ENCODE measurements around the gene AKIP1. TPM values are rescaled to one million over a fixed set of nuclear protein-coding genes. Genes with fewer than 3 reads are reported as not detected.
"Not testable (repeated sequence)": the region's sequence is repeated elsewhere in the genome, so short reads cannot be mapped to it uniquely, and the experiment has no call there.

The AKIP1 gene, protein sequence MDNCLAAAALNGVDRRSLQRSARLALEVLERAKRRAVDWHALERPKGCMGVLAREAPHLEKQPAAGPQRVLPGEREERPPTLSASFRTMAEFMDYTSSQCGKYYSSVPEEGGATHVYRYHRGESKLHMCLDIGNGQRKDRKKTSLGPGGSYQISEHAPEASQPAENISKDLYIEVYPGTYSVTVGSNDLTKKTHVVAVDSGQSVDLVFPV
- polyA plus RNA-seq (ENCODE audit: insufficient read length in 10 of 10): 10 to 100 TPM; 18.0 to 25.5 (median 21.9) TPM
- long read RNA-seq, donor 1, transcript AKIP1-204 (4 exons, 1,084 nt): major isoform, 5 of 12 reads
- long read RNA-seq, donor 1, partial matches to known transcripts: 0 of 12 reads
- long read RNA-seq, donor 1, other reads (novel, unspliced or antisense): 0 of 12 reads
- long read RNA-seq, donor 2, transcript AKIP1-204 (4 exons, 1,084 nt): major isoform, 5 of 8 reads
- long read RNA-seq, donor 2, partial matches to known transcripts: 0 of 8 reads
- long read RNA-seq, donor 2, other reads (novel, unspliced or antisense): 0 of 8 reads
- long read RNA-seq, donor 3: 0 reads
- long read RNA-seq, donor 4, partial matches to known transcripts: 0 of 7 reads
- long read RNA-seq, donor 4, other reads (novel, unspliced or antisense): 0 of 7 reads
- long read RNA-seq, donor 5, transcript AKIP1-204 (4 exons, 1,084 nt): major isoform, 5 of 13 reads
- long read RNA-seq, donor 5, partial matches to known transcripts: 0 of 13 reads
- long read RNA-seq, donor 5, other reads (novel, unspliced or antisense): 0 of 13 reads
- long read RNA-seq, donor 6, transcript AKIP1-210 (5 exons, 1,022 nt): major isoform, 5 of 9 reads
- long read RNA-seq, donor 6, partial matches to known transcripts: 0 of 9 reads
- long read RNA-seq, donor 6, other reads (novel, unspliced or antisense): 0 of 9 reads
- long read RNA-seq, donor 7, transcript AKIP1-204 (4 exons, 1,084 nt): major isoform, 6 of 10 reads
- long read RNA-seq, donor 7, partial matches to known transcripts: 0 of 10 reads
- long read RNA-seq, donor 7, other reads (novel, unspliced or antisense): 0 of 10 reads
- long read RNA-seq, donor 8, partial matches to known transcripts: 0 of 6 reads
- long read RNA-seq, donor 8, other reads (novel, unspliced or antisense): 0 of 6 reads
- long read RNA-seq, donor 9, partial matches to known transcripts: 0 of 2 reads
- long read RNA-seq, donor 9, other reads (novel, unspliced or antisense): 0 of 2 reads

DNA sequence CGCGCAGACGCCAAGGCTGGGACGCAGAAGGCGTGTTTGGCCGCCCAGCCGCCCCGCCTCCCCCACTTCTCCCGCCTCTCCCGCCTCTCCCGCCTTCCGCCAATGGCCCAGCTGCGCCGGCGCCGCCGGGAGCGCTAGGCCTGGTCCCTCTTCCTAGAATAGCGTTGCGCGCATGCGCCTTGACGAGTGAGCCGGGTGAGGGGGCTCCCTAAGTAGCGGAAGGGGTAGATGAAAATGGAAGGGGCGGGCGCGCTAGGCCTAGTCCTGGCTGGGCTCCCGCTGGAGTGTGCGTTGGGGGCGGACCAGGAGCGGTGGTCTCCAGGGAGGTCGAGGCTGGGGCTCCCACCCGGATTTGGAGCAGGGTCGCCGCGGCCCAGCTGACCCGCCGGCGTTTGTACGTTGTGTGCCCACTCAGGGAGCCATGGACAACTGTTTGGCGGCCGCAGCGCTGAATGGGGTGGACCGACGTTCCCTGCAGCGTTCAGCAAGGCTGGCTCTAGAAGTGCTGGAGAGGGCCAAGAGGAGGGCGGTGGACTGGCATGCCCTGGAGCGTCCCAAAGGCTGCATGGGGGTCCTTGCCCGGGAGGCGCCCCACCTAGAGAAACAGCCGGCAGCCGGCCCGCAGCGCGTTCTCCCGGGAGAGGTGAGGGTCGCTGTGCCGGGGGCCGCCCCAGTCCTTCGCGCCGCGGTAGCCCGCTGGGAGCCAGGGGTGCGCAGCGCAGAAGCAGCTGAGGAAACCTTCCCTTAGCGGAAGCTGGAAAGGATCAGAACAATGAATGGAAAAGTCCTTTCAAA, at the start of gene AKIP1:
Gene AKIP1, plus strand, starts transcription at position 161 of the 795 bp plus-strand sequence. Its CDS starts 261 bp downstream, at position 422.
- DNase-seq: peak; percentile 97 to 99 (median 99)

DNA sequence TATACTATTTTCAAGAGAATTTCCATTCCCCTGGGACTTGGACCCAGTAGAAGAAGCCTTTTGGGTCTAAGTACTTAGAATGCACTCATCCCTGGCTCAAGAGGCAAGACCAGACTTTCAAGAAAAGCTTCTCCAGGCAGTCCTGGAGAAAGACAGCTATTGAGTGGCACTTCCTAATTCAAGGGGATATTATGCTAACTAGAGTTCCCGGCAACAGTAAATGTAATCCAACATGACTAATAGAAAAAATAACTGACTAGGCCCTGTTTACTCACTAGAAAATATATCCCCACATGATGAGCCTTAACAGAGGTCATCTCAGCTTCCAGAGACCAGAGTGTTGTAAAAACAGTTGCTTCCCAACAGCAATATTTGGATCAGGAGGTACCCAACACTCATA, 47.2 kb upstream of the AKIP1 start:
- no peak for DNase-seq

DNA sequence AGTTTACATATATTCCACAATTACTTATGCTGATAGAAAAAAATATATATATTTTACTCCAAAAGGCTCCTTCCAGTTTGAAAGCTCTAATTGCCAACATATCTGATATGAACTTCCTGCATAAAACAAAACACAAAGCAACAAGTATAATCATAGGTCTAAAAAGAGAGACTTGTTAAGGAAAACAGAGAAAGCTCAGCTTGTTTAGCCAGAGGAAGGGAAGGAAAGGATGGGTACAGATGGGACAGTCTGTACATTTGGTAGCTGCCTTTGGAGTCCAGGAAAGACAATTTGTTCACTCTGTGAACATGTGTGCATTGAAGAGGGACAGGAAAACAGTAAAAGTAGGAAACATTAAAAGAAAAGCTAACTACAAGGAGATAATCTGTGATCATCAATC, 45.7 kb upstream of the AKIP1 start:
- no peak for DNase-seq

DNA sequence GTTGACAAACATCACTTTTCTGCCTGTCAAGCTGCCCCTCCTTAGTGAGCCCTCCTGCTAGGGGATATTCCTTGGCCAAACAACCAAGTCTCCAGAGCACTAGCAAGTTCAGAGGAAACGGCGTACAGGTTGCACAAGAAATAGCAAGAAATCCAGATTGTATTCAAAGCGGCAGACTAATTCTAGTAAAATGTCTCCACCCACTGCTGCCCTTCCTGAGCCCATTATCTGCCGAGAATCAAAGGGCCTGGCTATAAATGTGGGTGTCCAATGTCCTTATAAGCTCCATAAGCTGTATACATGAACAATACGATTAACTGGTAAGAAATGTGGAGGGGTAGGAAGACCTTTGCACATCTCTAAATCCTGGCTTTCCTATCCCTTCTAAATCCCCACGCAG, 44.0 kb upstream of the AKIP1 start:
- no peak for DNase-seq

DNA sequence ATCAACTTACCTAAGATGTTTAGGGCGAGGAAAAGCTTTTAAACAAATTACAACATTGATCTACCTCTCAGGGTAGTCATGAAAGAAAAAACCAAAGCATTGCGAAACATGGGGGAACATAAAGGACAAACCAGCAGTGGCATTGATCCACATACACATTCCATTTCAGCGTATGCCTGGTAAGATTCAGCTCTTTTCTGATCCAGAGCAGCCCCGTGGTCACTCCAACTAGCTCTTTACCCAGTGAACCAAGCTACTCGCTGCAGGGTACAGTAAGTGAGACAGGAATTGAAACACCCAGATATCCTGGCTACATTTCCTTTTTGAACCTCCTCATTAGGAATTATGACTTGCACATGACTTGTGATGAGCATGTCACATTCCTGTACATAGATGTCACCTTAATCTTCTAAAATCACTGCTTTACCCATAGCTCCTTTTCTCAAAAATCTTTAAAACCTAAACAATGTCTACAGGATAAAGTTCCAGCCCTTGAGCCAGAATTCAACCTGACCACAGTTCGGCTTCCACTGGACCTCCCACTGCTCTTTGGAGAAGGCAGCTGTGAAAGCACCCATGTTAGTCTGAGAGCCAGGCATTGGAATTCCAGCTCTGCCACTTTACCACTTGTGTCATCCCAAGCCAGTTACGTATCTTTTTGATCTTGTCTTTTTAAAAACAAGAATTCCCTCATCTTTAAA, 42.9 kb upstream of the AKIP1 start:
- peak in 1 of 3 donors; percentile 17 for DNase-seq

DNA sequence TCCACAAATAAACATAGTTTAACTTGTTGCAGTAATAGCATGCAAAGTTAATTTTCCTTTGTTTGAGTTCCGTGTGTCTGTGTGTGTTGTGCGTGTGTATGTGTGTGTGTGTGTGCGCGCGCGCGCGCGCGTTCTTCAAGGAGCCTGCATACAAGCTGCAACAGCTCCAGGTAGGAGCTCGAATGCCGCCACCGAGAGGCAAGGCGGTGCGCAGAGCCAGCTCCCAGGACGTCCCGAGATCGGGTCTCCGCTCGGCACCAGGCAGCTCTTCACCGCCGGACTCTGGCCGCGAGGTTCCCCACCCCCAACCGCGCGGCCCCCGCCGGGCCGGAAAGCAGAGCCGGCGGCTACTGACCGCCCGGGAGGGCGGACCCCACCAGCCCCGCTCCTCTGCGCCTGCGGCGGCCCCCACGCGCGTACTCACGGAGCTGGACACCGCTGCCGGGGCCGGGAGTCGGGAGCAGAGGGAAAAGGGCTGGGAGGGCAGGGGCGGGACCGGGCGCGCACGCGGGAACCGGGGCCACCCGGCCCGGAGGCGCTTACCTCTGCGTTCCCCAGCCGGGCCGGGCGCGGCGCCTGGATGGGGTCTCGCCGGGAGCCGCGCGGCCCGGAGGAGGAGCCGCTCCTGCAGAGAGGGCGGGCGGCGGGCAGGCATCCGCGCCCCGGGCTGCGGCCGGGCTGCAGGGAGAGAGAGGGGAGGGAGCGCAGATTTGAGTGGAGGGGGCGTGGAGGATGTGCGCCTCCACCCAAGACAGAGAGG, 40.4 kb upstream of the AKIP1 start:
- peak; percentile 73 to 95 (median 88) for DNase-seq

DNA sequence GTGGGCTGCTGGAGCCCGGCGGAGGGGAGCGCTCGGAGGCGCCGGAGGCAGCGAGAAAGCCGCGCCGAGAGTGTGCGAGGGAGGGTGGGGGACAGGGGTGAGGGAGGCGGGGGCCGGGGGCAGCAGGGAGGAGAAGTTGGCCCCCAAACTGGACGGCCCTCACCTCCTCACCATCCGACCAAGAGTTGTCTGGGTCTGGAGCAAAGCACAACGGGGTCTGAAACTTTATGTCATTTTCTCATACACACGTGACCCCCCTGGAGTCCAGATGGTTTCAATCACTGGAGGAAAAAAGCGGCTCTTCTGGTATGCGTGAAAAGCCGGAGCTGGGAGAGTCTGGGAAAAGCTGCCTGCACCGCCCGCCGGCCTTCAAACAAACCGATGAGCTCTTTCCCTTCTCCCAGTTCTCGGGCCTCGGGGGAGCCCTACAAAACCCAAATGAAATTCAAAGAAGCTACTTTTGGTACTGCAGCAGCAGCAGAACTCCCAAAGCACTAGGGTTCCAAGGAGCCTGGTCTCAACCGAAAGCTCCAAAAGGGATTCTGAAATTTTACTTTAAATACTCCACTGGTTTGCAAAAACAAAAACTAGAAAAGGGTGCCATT, 39.7 kb upstream of the AKIP1 start:
- peak; percentile 93 to 96 (median 95) for DNase-seq

DNA sequence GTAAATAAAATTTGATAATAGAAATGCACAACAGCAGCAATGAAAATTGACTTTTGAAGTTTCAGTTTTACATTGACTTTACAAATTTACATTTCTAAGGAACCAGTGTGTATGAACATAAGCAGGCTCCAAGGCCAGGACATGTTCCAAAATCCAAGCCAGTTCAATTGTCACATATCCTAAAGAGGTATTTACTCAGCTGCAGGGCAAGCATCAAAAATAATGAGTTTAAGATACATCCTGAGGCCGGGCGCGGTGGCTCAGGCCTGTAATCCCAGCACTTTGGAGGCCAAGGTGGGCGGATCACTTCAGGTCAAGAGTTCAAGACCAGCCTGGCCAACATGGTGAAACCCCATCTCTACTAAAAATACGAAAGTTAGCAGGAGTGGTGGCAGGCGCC, 39.0 kb upstream of the AKIP1 start:
- DNase-seq: peak; percentile 11 to 66 (median 39)

DNA sequence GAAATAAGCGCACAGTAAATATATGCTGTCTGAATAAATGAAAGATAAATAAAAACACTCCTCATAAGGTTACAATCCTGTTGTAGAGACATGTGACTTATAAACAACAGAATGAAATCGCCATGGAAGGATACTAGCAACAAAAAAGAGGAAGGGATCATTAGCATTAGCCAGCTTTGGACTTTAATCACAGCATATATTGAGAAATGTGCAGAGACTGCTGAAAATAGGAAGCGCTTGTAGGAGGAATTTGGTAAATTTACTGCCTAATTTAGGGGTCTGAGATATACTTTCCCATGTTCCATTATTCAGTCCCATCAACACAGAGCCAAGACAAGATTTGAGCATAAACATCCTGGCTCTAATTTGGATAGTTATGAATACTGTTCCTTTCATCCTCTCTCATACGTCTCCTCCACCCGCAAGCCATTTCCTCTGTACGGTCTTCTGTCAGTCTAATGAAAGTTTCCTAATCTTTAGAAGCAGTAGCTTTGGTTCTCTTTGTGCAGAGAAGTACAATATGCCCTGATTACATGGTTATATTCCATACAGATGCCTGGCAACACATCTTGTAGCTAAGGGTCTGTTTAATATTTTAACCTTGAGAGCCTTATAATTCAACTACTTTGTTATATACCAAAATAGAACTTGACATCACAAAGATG, 37.1 kb upstream of the AKIP1 start:
- DNase-seq: no peak

DNA sequence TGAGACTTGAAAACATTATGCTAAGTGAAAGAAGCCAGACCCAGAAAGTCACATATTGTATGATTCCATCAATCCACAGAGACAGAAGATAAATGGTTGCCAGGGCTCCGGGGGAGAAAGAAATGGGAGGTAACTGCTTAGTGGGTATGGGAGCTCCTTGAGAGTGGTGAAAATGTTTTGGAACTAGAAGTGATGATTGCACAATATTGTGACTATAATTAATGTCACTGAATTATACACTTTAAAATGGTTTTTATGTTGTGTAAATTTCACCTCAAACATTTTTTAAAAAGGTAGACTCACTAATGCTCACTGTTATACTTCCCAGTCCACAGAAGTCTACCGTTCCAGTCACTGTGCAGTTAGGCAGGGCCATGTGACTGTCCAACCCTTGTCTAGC, 32.2 kb upstream of the AKIP1 start:
- DNase-seq: no peak

DNA sequence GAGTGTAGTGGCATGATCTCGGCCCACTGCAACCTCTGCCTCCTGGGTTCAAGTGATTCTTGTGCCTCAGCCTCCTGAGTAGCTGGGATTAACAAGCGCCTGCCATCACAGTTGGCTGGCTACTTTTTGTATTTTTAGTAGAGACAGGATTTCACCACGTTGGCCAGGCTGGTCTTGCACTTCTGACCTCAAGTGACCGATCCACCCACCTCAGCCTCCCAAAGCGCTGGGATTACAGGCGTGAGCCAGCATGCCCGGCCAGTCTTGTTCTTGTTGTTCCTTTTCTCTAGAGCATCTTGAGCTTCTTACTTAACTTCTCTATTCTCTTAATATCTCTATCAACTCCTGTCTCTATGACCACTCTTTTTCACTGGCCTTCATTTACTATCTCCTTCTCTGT, 29.4 kb upstream of the AKIP1 start:
- not testable (repeated sequence) for DNase-seq

DNA sequence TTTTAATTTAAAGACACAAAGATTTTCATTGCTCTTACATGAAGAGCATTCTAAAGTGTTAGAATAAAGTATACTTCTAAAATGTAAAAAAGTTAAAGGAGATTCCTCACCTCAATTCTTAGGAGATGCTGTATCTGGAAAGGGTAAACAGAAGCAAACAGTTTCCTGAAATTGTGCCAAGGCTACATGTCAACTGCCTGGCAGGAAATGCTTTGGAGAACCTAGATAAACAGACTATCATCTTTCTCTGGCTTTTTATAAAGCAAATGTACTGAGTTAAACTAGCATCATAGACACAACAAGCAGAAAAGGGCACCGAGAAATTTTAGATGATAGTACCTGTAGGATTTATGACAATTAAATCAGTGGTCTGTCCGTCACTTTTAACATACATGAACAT, 24.7 kb upstream of the AKIP1 start:
- DNase-seq: no peak

DNA sequence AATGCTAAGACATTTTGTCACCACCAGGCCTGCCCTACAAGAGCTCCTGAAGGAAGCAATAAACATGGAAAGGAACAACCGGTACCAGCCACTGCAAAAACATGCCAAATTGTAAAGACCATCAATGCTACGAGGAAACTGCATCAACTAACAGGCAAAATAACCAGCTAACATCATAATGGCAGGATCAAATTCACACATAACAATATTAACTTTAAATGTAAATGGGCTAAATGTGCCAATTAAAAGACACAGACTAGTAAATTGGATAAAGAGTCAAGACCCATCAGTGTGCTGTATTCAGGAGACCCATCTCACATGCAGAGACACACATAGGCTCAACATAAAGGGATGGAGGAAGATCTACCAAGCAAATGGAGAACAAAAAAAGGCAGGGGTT, 19.8 kb upstream of the AKIP1 start:
- DNase-seq: not testable (repeated sequence)

DNA sequence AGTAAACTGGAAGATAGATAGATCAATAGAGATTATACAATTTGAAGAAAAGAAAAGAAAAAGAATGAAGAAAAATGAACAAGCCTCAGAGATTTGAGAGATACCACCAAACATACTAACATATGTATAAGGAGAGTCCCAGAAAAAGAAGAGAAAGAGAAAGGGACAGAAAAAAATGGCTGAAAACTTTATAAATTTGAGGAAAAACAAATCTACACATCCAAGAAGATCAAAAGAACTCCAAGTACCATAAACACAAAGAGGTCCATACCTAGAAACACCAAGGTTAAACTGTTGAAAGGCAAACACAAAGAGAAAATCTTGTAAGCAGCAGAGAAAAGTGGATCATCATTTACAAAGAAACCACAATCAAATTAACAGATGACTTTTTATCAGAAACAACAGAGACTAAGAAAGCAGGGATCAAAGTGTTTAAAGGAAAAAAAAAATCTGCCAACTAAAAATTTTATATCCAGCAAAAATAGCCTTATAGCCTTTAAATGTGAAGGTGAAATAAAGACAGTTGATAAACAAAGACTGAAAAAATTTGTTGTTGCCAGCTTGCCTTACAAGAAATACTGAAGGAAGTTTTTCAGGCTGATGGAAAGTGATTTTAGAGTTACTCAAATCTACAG, 11.8 kb upstream of the AKIP1 start:
- DNase-seq: no peak

DNA sequence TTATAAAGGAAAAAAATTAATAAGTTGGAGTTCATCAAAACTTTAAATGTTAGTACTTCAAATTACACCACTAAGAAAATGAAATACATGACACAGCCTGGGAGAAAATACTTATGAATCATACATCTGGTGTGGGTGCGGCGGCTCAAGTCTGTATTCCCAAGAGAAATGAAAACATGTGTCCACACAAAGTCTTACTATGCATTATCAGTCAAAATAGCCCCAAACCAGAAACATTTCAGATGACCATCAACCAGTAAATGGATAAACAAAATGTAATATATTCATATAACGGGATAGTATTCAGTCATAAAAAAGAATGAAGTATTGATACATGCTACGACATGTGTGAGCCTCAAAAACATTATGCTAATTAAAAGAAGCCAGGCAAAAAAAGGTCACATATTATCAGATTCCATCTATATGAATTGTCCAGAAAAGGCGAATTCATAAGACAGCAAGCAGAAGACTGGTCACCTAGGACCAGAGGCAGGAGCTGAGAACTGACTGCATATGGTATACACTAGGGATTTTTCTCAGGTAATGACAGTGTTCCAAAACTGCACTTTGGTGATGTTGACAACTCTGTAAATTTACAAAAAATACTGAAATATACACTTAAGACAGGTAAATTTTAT, 5.3 kb upstream of the AKIP1 start:
- peak in 1 of 3 donors; percentile 48 for DNase-seq

DNA sequence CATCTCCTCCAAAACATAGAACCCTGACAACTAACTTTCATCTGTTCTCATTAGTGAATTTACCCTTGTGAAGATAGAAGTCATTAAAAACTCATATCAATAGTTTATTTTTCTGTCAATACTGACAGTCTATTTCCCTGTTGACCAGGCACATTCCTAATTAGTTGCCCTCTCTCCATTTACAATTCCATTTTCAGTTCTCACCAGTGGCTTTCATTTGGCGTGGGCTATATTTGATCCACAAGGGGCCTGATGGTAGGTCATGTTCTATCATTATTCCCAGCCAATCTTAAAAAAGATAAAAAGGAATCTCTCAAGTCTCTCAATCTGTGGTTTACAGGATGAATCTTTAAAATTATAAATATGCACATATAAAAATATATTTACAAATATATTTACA, 3.9 kb upstream of the AKIP1 start:
- DNase-seq: no peak

DNA sequence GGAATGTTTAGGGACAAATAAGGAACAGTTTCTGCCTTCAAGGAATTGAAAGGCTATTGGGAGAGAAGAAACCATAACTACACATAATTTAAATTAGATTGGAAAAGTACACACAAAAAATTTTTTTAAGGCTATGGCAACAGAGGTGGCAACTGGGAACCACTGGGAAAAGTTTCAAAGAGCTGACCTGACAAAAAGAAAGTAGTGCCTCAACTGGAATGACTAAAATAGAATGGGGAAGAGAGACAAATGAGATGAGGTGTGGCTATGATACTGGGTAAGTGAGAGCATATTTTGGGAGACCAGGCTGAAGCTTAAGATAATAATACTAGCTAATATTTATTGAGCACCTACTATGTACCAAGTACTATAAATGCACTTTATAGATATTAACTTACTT, 2.9 kb upstream of the AKIP1 start:
- DNase-seq: no peak

DNA sequence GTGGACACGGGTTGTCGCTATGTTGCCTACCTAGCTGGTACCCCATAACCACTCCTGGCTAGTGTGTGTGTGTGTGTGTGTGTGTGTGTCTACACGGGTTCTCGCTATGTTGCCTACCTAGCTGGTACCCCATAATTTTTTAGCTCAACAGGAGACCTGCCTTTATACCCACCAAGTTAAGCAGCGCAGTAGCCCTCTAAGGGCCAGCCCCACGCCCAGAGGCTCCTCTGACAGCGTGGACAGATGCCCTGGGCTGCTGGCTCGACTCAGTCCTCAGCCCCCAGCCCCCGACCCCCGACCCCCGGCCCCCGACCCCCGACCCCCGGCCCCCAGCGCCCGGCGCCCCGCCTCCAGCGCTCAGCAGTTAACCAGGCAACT, 351 bp upstream of the AKIP1 start:
- DNase-seq: peak in 1 of 3 donors; percentile 23
